ENCODE measurements around the gene SYTL3.

SYTL3 gene

DNA sequence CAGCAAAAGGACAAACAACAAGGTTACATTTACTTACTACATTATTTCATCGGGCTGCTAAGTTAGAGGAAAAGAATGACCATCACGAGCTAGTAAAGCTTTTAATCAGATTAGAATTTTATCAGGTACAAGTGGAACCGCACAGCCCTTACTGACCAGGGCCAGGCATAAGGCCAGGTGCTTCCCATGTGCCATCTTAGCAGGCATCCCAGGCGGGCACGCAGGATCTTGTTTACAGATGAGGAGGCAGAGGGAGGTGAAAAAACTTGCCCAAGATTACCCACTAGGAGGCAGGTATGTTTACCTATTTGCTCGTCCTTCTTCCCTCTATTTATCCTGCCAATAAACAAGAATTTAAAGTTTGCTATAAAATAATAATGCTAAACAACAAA is 158.6 kb downstream of the SYTL3 start:
- H3K4me3 ChIP-seq (replicated peaks in 1 of 2; ENCODE audit: low read depth in 2 of 2, low read length in 2 of 2), result no peak overlapping the region
- TF ChIP-seq, protein P1, sequence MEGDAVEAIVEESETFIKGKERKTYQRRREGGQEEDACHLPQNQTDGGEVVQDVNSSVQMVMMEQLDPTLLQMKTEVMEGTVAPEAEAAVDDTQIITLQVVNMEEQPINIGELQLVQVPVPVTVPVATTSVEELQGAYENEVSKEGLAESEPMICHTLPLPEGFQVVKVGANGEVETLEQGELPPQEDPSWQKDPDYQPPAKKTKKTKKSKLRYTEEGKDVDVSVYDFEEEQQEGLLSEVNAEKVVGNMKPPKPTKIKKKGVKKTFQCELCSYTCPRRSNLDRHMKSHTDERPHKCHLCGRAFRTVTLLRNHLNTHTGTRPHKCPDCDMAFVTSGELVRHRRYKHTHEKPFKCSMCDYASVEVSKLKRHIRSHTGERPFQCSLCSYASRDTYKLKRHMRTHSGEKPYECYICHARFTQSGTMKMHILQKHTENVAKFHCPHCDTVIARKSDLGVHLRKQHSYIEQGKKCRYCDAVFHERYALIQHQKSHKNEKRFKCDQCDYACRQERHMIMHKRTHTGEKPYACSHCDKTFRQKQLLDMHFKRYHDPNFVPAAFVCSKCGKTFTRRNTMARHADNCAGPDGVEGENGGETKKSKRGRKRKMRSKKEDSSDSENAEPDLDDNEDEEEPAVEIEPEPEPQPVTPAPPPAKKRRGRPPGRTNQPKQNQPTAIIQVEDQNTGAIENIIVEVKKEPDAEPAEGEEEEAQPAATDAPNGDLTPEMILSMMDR (IDR thresholded peaks at IDR 0.05; ENCODE audit: low read depth, low read length), result no peak
- DNase-seq (ENCODE audit: low read depth in 2 of 2), result no peak

- TF ChIP-seq, protein P1 (IDR thresholded peaks at IDR 0.05; ENCODE audit: low read depth, low read length), result no peak
- DNase-seq (ENCODE audit: low read depth in 2 of 2), result no peak
- H3K4me3 ChIP-seq (replicated peaks in 1 of 2; ENCODE audit: low read depth in 2 of 2, low read length in 2 of 2), result no peak overlapping the region
Measured at GRCh38 chr6:158808941-158809678, 159.3 kb downstream of the SYTL3 start.

DNA sequence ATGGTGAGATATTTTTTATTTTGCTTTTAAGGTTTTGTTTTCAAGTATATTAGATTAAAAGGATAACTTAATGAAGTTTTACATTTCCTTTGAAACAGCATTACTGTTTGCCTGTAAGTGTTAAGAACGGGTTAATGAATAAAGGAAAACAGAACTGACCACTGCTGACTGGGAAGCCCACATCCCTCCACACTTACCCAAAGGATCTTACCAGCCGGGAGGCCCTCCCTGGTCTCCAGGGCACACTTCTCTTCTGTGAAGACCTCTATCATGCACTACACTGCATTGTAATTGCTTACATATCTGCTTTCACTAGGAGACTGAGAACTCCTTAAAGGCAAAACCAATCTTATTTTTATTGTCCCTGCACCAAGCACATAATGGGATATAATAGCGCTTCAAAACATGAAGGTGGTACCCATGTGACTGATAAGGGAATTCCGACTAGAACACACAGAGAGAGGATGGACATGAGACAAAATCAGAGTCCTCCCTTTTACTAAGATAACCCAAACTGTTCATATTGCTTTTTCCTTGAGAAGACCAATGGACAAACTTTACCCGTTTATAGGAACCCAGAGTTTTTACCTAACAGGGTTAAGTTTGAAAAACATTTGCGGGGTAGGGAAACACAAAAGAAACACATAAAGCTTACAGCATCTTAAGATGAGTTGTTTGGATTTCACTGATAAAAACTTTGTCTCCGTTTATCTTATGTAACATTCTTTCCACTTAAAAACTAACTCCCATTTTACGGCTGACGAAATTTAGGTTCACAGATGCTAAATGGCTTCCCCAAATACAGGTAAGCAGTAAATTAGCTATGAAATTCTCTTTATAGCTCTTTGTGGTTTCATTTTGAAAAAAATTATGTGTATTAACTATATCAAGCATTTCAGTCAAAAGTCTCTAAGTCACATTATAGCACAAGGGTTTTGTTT is 160.6 kb downstream of the SYTL3 start:
- TF ChIP-seq, protein P1 (IDR thresholded peaks at IDR 0.05; ENCODE audit: low read depth, low read length), result no peak
- no peak for DNase-seq (ENCODE audit: low read depth in 2 of 2)
- no peak overlapping the region for H3K4me3 ChIP-seq (replicated peaks in 1 of 2; ENCODE audit: low read depth in 2 of 2, low read length in 2 of 2)

DNA sequence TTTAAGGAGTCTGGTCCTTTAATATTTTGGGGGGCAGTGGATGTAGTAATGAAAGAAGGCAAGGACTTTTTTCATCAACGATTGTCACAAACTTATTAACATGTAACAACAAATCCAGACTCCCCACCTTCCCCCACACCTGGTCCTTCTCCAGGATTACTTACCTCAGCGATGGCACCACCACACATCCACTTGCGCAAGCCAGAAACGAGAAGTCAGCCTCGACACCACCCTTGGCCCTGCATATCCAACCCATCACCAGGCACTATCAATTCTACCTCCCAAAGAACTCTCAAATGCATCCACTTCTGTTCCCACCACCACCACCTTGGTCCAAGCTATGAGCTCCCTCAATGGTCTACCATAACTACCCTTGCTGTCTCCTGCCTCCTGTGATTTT is 162.8 kb downstream of the SYTL3 start:
- H3K4me3 ChIP-seq (replicated peaks in 1 of 2; ENCODE audit: low read depth in 2 of 2, low read length in 2 of 2), result no peak overlapping the region
- no peak for DNase-seq (ENCODE audit: low read depth in 2 of 2)
- TF ChIP-seq, protein P1 (IDR thresholded peaks at IDR 0.05; ENCODE audit: low read depth, low read length), result no peak

DNA sequence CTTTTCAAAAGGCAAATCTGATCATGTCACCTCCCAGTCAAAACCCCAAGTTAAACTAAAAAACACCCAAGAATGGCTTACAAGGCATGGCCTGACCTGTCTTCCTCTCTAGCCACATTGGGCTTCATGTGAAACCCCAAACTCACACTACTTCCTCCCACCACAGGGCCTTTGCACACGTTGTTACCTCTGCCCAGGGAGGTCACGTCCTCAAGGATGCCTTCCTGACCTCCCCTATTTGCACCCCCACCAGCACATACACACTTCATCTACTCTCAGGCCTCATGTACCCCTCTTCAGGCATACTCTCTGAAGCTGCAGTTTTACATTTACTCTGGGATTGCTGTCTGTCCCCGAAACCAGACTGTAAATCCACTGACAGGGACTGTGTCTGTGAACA is 163.2 kb downstream of the SYTL3 start:
- H3K4me3 ChIP-seq (replicated peaks in 1 of 2; ENCODE audit: low read depth in 2 of 2, low read length in 2 of 2), result no peak overlapping the region
- DNase-seq (ENCODE audit: low read depth in 2 of 2), result no peak
- TF ChIP-seq, protein P1 (IDR thresholded peaks at IDR 0.05; ENCODE audit: low read depth, low read length), result no peak
